ENCODE data around the gene AGPAT3. TPM values are rescaled to one million over a fixed set of nuclear protein-coding genes. Genes with fewer than 3 reads are reported as not detected.
"Not testable (repeated sequence)": the region's sequence is repeated elsewhere in the genome, so short reads cannot be mapped to it uniquely, and the experiment has no call there.

AGPAT3 gene
- total RNA-seq, 6 experiments from 2014 or later, result 56.9 to 111 (median 95.3) TPM

GRCh38 chr21:43818685-43819084, 46.3 kb upstream of the AGPAT3 start:
- ATAC-seq (peak in 2 of 4 donors; percentile 15 to 45), DNase-seq (peak in 1 of 3 donors; percentile 22)
- Histone ChIP-seq H3K36me3 (no peaks in the 10 kb centered on the region), H3K27ac (no peak overlapping the region), H3K27me3 (no peaks in the 10 kb centered on the region), H3K4me1 (no peaks in the 10 kb centered on the region), H3K4me3 (no peak overlapping the region), H3K9me3 (no peaks in the 10 kb centered on the region)
- WGBS (ENCODE audit: insufficient coverage, low coverage, low lambda C conversion rate, missing lambda C conversion rate), result 59% methylated on average over 2 of the region's 3 CpGs
- TF ChIP-seq POLR2A (IDR thresholded peaks at IDR 0.05), result no peak
- intact Hi-C loops (cut with DNase I), result loop anchor here (10.0 kb wide), 2 partner anchors 66 to 86 kb away; no protein-coding TSS in a partner anchor

DNA sequence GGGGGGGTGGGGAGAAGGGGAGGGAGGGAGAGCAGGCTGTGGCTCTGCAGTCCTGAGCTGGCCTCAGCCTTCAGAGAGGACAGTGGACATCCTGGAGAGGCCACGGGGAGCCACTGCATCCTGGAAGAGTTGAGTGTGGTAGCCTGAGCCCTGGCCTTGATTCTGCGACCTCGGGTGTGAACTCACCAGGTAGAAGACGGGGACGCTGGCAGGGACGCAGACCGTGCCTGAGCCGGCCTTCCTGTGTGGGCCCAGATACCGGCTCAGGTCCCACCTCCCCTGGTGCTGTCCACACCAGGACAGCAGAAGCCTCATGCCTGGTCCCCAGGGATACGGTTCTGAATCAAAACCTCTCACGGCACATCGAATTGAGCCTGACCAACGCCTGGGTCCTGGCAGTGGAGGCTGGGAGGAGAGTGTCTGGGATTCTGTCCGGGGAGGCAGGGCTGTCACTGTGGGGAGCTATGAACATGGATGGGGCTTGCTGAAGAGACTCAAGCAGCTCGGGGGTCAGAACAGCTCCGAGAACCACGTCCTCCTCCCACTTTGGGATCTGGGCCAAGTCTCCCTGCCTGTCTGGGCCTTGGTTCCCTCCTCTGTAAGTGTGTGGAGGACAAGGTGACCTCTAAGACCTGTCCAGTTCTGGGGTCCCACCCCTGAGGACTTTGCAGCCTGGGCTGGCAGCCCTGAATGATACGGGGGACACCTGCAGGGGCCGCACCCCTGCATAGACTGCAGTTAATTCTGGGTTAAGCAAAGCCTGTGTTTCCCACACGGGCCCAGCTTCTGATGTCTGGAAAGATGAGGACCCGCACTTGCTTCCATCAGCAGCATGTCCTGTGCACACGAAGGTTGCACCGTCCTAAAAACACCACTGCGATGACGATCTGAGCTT, 45.3 kb upstream of the AGPAT3 start:
- no peak overlapping the region for H3K27ac ChIP-seq
- intact Hi-C loops (cut with DNase I), result loop anchor here (10.0 kb wide), 2 partner anchors 65 to 85 kb away; no protein-coding TSS in a partner anchor
- no peaks in the 10 kb centered on the region for H3K4me1 ChIP-seq
- no peaks in the 10 kb centered on the region for H3K27me3 ChIP-seq
- H3K4me3 ChIP-seq, result no peak overlapping the region
- no peaks in the 10 kb centered on the region for H3K36me3 ChIP-seq
- WGBS (ENCODE audit: insufficient coverage, low coverage, low lambda C conversion rate, missing lambda C conversion rate), result 86% methylated on average over 10 of the region's 25 CpGs
- TF ChIP-seq, protein P1, sequence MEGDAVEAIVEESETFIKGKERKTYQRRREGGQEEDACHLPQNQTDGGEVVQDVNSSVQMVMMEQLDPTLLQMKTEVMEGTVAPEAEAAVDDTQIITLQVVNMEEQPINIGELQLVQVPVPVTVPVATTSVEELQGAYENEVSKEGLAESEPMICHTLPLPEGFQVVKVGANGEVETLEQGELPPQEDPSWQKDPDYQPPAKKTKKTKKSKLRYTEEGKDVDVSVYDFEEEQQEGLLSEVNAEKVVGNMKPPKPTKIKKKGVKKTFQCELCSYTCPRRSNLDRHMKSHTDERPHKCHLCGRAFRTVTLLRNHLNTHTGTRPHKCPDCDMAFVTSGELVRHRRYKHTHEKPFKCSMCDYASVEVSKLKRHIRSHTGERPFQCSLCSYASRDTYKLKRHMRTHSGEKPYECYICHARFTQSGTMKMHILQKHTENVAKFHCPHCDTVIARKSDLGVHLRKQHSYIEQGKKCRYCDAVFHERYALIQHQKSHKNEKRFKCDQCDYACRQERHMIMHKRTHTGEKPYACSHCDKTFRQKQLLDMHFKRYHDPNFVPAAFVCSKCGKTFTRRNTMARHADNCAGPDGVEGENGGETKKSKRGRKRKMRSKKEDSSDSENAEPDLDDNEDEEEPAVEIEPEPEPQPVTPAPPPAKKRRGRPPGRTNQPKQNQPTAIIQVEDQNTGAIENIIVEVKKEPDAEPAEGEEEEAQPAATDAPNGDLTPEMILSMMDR (IDR thresholded peaks at IDR 0.05), result no peak
- no peak for TF ChIP-seq POLR2A (IDR thresholded peaks at IDR 0.05)
- DNase-seq, result peak; percentile 7 to 42 (median 28)
- ATAC-seq, result no peak
- H3K9me3 ChIP-seq, result no peaks in the 10 kb centered on the region

DNA sequence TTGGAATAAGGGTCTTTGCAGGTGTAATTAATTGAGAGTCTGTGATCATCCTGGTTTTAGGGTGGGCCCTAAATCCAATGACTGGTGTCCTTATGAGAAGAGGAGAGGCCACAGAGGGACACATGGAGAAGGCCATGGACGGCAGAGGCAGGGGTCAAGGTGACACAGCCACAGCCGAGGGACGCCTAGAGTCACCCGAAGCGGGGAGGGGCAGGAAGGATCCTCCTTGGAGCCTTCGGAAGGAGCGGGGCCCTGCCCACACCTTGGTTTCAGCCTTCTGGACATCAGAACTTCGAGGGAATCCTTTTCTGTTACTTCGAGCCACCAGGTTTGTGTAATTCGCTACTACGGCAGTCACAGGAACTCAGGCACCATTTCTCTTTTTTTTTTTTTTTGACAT, 44.6 kb upstream of the AGPAT3 start:
- no peak overlapping the region for H3K27ac ChIP-seq
- intact Hi-C loops (cut with DNase I), result no loop called here
- H3K9me3 ChIP-seq, result no peaks in the 10 kb centered on the region
- TF ChIP-seq, protein P1 (IDR thresholded peaks at IDR 0.05), result no peak
- TF ChIP-seq POLR2A (IDR thresholded peaks at IDR 0.05), result no peak
- 87% methylated on average over 6 of the region's 11 CpGs for WGBS (ENCODE audit: insufficient coverage, low coverage, low lambda C conversion rate, missing lambda C conversion rate)
- H3K4me3 ChIP-seq, result no peak overlapping the region
- no peaks in the 10 kb centered on the region for H3K27me3 ChIP-seq
- no peaks in the 10 kb centered on the region for H3K4me1 ChIP-seq
- DNase-seq (peak in 1 of 3 donors; percentile 34), ATAC-seq (no peak)
- H3K36me3 ChIP-seq, result no peaks in the 10 kb centered on the region

GRCh38 chr21:43822166-43822565, 42.9 kb upstream of the AGPAT3 start:
- H3K36me3 ChIP-seq; H3K4me3 ChIP-seq; H3K4me1 ChIP-seq; H3K27me3 ChIP-seq; ATAC-seq; H3K9me3 ChIP-seq; intact Hi-C loops (cut with DNase I); H3K27ac ChIP-seq: not testable (repeated sequence)
- DNase-seq, result peak; percentile 12 to 37 (median 28)
- 93% methylated on average over 6 of the region's 25 CpGs for WGBS (ENCODE audit: insufficient coverage, low coverage, low lambda C conversion rate, missing lambda C conversion rate)

- H3K4me3 ChIP-seq; H3K9me3 ChIP-seq; H3K27ac ChIP-seq; H3K36me3 ChIP-seq; intact Hi-C loops (cut with DNase I); DNase-seq; H3K4me1 ChIP-seq; ATAC-seq; H3K27me3 ChIP-seq: not testable (repeated sequence)
- WGBS (ENCODE audit: insufficient coverage, low coverage, low lambda C conversion rate, missing lambda C conversion rate), result 52% methylated on average over 2 of the region's 5 CpGs
These were observed 42.3 kb upstream of the AGPAT3 start for GRCh38 chr21:43822741-43823140.

Data from right lobe of liver (tissue), 6 donors.